SK-N-SH (cell line): ENCODE results near the gene PPP2R5B. TPM values are rescaled to one million over a fixed set of nuclear protein-coding genes. Genes with fewer than 3 reads are reported as not detected.

Experiments used
- CTCF ChIA-PET: fragments of 300-600, 350-600 bp; formaldehyde crosslinking; extraction: SDS; loops from one replicate; lab custom pipeline; 2021; lab: Yijun Ruan, JAX
- POLR2A ChIA-PET: fragments of 350-600 bp; sonication (Branson Sonifier 250); formaldehyde crosslinking; extraction: SDS; loops from one replicate; lab custom pipeline; 2020; ENCODE audit warnings: antibody characterized with exemption, inconsistent platforms; lab: Yijun Ruan, JAX
- DNase-seq: peaks from one replicate; pipeline ENCODE4 v3.0.0; 2012
- H2AFZ ChIP-seq: fragments of 200-600 bp; sonication (generic); 2 replicates; pipeline ENCODE4 v1.8.1; 2016; ENCODE audit warnings: antibody characterized with exemption, mild to moderate bottlenecking, low read depth
- H3F3A ChIP-seq: fragments of 200-600 bp; sonication (generic); replicated peaks from 2 replicates; pipeline ENCODE3; 2016; ENCODE audit warnings: antibody characterized with exemption, mild to moderate bottlenecking; ENCODE audit not compliant: insufficient read depth
- H3K27ac ChIP-seq, 2 experiments: fragments of 200-500 bp in 1 of 2; fragments of 200-600 bp in 1 of 2; sonication (Bioruptor generic) in 1 of 2; sonication (generic), shearing (Covaris generic) in 1 of 2; 2 replicates each; pipeline versions ENCODE4 v1.5.1 to v1.6.1; 2014 to 2016; ENCODE audit warnings: low read depth in 2 of 2, inconsistent platforms in 1 of 2, low read length in 1 of 2, mild to moderate bottlenecking in 1 of 2, mixed read lengths in 1 of 2
- H3K27me3 ChIP-seq: fragments of 200-600 bp; sonication (generic), shearing (Covaris generic); 2 replicates; pipeline ENCODE4 v1.6.1; 2016; ENCODE audit warnings: mixed run types; ENCODE audit not compliant: insufficient read depth
- H3K36me3 ChIP-seq, 2 experiments: fragments of 200-500 bp in 1 of 2; fragments of 200-600 bp in 1 of 2; sonication (Bioruptor generic) in 1 of 2; sonication (generic) in 1 of 2; replicated peaks in 1 of 2; 2 replicates each; pipeline versions ENCODE3 to v1.5.1; 2014 to 2016; ENCODE audit warnings: low read length in 1 of 2, mild to moderate bottlenecking in 1 of 2; ENCODE audit not compliant: insufficient read depth in 2 of 2, control insufficient read depth in 1 of 2
- H3K4me1 ChIP-seq, 2 experiments: fragments of 200-500 bp in 1 of 2; fragments of 200-600 bp in 1 of 2; sonication (Bioruptor generic) in 1 of 2; sonication (generic), shearing (Covaris generic) in 1 of 2; 2 replicates each; pipeline versions ENCODE4 v1.5.1 to v1.6.1; 2014 to 2016; ENCODE audit warnings: low read depth in 1 of 2, low read length in 1 of 2, mixed run types in 1 of 2; ENCODE audit not compliant: insufficient read depth in 2 of 2, control insufficient read depth in 1 of 2
- H3K4me2 ChIP-seq: fragments of 200-600 bp; sonication (generic), shearing (Covaris generic); 2 replicates; pipeline ENCODE4 v1.6.1; 2017; ENCODE audit warnings: mixed run types
- H3K4me3 ChIP-seq, 2 experiments: fragments of 200-500 bp in 1 of 2; fragments of 200-600 bp in 1 of 2; sonication (Bioruptor generic) in 1 of 2; sonication (generic), shearing (Covaris generic) in 1 of 2; 2 replicates each; pipeline versions ENCODE4 v1.5.1 to v1.8.1; 2014 to 2016; ENCODE audit warnings: low read depth in 2 of 2, inconsistent platforms in 1 of 2, low read length in 1 of 2, mild to moderate bottlenecking in 1 of 2, mixed read lengths in 1 of 2, moderate library complexity in 1 of 2
- H3K79me2 ChIP-seq: fragments of 200-600 bp; sonication (generic); 2 replicates; pipeline ENCODE4 v1.8.1; 2017; ENCODE audit warnings: mild to moderate bottlenecking; ENCODE audit not compliant: insufficient read depth
- H3K9ac ChIP-seq: fragments of 200-600 bp; sonication (generic); 2 replicates; pipeline ENCODE4 v1.6.1; 2017; ENCODE audit warnings: mixed run types
- H3K9me2 ChIP-seq: fragments of 200-600 bp; sonication (generic); 2 replicates; pipeline ENCODE4 v1.6.1; 2017; ENCODE audit warnings: mixed run types
- H3K9me3 ChIP-seq: fragments of 200-600 bp; sonication (generic); 2 replicates; pipeline ENCODE4 v1.6.1; 2017; ENCODE audit warnings: mixed run types, mild to moderate bottlenecking, moderate library complexity
- H4K20me1 ChIP-seq: fragments of 200-600 bp; sonication (generic); 2 replicates; pipeline ENCODE4 v1.6.1; 2017; ENCODE audit warnings: mild to moderate bottlenecking, mixed run types; ENCODE audit not compliant: insufficient read depth
- CHD2 ChIP-seq: fragments of 150-350 bp; IDR thresholded peaks from 2 replicates; pipeline ENCODE4 v1.6.1; 2018; ENCODE audit warnings: low read length; ENCODE audit not compliant: partially characterized antibody
- ELF1 ChIP-seq: IDR thresholded peaks from 2 replicates; pipeline ENCODE4 v1.4.0; 2012
- EZH2phosphoT487 ChIP-seq: fragments of 200-600 bp; sonication (generic); IDR thresholded peaks from 2 replicates; pipeline ENCODE4 v1.6.1; 2017; ENCODE audit warnings: low read depth, mixed run types, mild to moderate bottlenecking, antibody characterized with exemption, moderate library complexity, borderline replicate concordance
- FOSL2 ChIP-seq: IDR thresholded peaks from 2 replicates; pipeline ENCODE4 v1.4.0; 2012; ENCODE audit warnings: low read depth, mild to moderate bottlenecking, moderate library complexity, borderline replicate concordance
- FOXJ3 ChIP-seq: sonication (generic); formaldehyde crosslinking; IDR thresholded peaks from 2 replicates; pipeline ENCODE4 v1.5.1; 2020; ENCODE audit warnings: mild to moderate bottlenecking, missing genetic modification reagents
- FOXM1 ChIP-seq: IDR thresholded peaks from 2 replicates; pipeline ENCODE4 v1.4.0; 2012; ENCODE audit warnings: low read depth, mild to moderate bottlenecking
- MEF2A ChIP-seq: IDR thresholded peaks from 2 replicates; pipeline ENCODE4 v1.4.0; 2012; ENCODE audit warnings: low read depth, borderline replicate concordance
- MXI1 ChIP-seq: IDR thresholded peaks from 2 replicates; pipeline ENCODE4 v1.6.1; 2012; ENCODE audit warnings: mild to moderate bottlenecking, low read depth, low read length, improper control_type of control experiment
- NFIC ChIP-seq: IDR thresholded peaks from 2 replicates; pipeline ENCODE4 v1.4.0; 2012; ENCODE audit warnings: borderline replicate concordance
- NRF1 ChIP-seq: IDR thresholded peaks from 2 replicates; pipeline ENCODE4 v1.6.1; 2012; ENCODE audit warnings: low read depth, mild to moderate bottlenecking, low read length
- POLR2AphosphoS5 ChIP-seq: IDR thresholded peaks from 2 replicates; pipeline ENCODE4 v1.6.1; 2012; ENCODE audit warnings: low read depth, low read length
- RAD21 ChIP-seq: IDR thresholded peaks from 2 replicates; pipeline ENCODE4 v1.6.1; 2012; ENCODE audit warnings: mild to moderate bottlenecking, low read length
- RCOR1 ChIP-seq: fragments of 150-350 bp; IDR thresholded peaks from 2 replicates; pipeline ENCODE4 v1.6.1; 2017; ENCODE audit warnings: antibody characterized with exemption, low read length
- RFX5 ChIP-seq: IDR thresholded peaks from 2 replicates; pipeline ENCODE4 v1.6.1; 2012; ENCODE audit warnings: mild to moderate bottlenecking, improper control_type of control experiment, low read length
- RXRA ChIP-seq: IDR thresholded peaks from 2 replicates; pipeline ENCODE4 v1.4.0; 2012; ENCODE audit warnings: low read depth, mild to moderate bottlenecking, borderline replicate concordance
- SIN3A ChIP-seq: IDR thresholded peaks from 2 replicates; pipeline ENCODE4 v1.6.1; 2012; ENCODE audit warnings: low read depth, mild to moderate bottlenecking, low read length, moderate library complexity, borderline replicate concordance
- SMC3 ChIP-seq: IDR thresholded peaks from 2 replicates; pipeline ENCODE4 v1.6.1; 2012; ENCODE audit warnings: low read depth, low read length, improper control_type of control experiment
- TAF1 ChIP-seq: IDR thresholded peaks from 2 replicates; pipeline ENCODE4 v1.6.1; 2012; ENCODE audit warnings: low read depth, mild to moderate bottlenecking, low read length, moderate library complexity, borderline replicate concordance
- TEAD4 ChIP-seq: IDR thresholded peaks from 2 replicates; pipeline ENCODE4 v1.4.0; 2012; ENCODE audit warnings: mild to moderate bottlenecking, borderline replicate concordance; ENCODE audit not compliant: insufficient read depth
- YY1 ChIP-seq: IDR thresholded peaks from 2 replicates; pipeline ENCODE4 v1.4.0; 2012; ENCODE audit warnings: low read depth, mild to moderate bottlenecking
- WGBS: methylation state at CpG from one replicate; pipeline ENCODE4 v1.1.6; 2017; ENCODE audit warnings: low lambda C conversion rate; 5-methylcytosine and 5-hydroxymethylcytosine counted together
- polyA plus RNA-seq, 3 experiments: library from polyadenylated mRNA; depleted of rRNA; stranded (reverse); fragments of >200 nt; gene quantifications; 2 replicates each; pipeline ENCODE4 v1.2.3, GENCODE V29; 2012
- TF ChIP-seq, protein P1 (sequence below): IDR thresholded peaks from 2 replicates; pipeline ENCODE4 v1.4.0; 2012; ENCODE audit warnings: low read depth, borderline replicate concordance
- TF ChIP-seq, protein P2 (sequence below): IDR thresholded peaks from 2 replicates; pipeline ENCODE4 v1.4.0; 2012; ENCODE audit warnings: low read depth, borderline replicate concordance
- TF ChIP-seq, protein P3 (sequence below): IDR thresholded peaks from 2 replicates; pipeline ENCODE4; 2012
- TF ChIP-seq, protein P4 (sequence below): IDR thresholded peaks from 2 replicates; pipeline ENCODE4 v1.4.0; 2012; ENCODE audit warnings: low read depth

PPP2R5B gene
- polyA plus RNA-seq, 1 of the 3 experiments (the other 2 are of a cell fraction), result 15.1 TPM

DNA sequence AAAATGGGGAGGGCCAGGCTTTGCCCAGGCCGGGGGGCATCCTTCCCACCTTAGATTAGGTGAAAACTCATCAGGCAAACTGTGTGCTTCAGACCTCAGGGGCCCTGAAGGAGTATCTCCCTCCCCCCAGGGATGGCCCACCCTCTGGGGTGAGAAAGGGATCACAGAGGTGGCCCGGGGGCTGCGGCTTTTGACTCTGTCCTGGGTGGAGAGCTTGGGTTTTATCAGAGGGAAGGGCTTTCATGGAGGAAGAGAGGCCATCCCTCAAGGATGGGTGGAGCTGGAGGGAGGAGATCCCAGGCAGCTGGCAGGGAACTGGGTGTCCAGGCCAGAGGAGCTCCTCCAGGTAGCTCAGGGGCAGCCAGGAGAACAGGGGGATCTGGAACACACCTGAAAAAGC is 3.1 kb upstream of the PPP2R5B start:
- Histone ChIP-seq H3K9me3 (no peaks in the 10 kb centered on the region), H3K4me1 (peaks cover 6 to 22% of the 10 kb centered on the region in 2 experiments; a peak in 3 of 4 replicates), H3K4me3 (no peak overlapping the region), H3K79me2 (peaks cover 18% of the 10 kb centered on the region; the same call in 1 of the 2 replicates), H3F3A (no peaks in the 10 kb centered on the region), H2AFZ (no peak overlapping the region), H3K9ac (no peak overlapping the region), H3K27me3 (no peaks in the 10 kb centered on the region), H3K27ac (no peak overlapping the region), H3K9me2 (no peaks in the 10 kb centered on the region), H4K20me1 (no peaks in the 10 kb centered on the region), H3K36me3 (no peaks in the 10 kb centered on the region), H3K4me2 (no peak overlapping the region)
- no peak for DNase-seq
- ChIA-PET POLR2A (no interaction called here), CTCF (interaction anchor here (0.6 to 2.2 kb wide), 2 partner anchors 28 to 29 kb away, joined by 5 read pairs; no protein-coding TSS in a partner anchor)
- TF ChIP-seq SIN3A (no peak), TEAD4 (no peak), RXRA (no peak), ELF1 (no peak), MEF2A (no peak), NRF1 (no peak), FOSL2 (no peak)
- TF ChIP-seq, protein P1, sequence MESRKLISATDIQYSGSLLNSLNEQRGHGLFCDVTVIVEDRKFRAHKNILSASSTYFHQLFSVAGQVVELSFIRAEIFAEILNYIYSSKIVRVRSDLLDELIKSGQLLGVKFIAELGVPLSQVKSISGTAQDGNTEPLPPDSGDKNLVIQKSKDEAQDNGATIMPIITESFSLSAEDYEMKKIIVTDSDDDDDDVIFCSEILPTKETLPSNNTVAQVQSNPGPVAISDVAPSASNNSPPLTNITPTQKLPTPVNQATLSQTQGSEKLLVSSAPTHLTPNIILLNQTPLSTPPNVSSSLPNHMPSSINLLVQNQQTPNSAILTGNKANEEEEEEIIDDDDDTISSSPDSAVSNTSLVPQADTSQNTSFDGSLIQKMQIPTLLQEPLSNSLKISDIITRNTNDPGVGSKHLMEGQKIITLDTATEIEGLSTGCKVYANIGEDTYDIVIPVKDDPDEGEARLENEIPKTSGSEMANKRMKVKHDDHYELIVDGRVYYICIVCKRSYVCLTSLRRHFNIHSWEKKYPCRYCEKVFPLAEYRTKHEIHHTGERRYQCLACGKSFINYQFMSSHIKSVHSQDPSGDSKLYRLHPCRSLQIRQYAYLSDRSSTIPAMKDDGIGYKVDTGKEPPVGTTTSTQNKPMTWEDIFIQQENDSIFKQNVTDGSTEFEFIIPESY, result no peak
- 53% methylated on average over 3 of the region's 3 CpGs for WGBS

DNA sequence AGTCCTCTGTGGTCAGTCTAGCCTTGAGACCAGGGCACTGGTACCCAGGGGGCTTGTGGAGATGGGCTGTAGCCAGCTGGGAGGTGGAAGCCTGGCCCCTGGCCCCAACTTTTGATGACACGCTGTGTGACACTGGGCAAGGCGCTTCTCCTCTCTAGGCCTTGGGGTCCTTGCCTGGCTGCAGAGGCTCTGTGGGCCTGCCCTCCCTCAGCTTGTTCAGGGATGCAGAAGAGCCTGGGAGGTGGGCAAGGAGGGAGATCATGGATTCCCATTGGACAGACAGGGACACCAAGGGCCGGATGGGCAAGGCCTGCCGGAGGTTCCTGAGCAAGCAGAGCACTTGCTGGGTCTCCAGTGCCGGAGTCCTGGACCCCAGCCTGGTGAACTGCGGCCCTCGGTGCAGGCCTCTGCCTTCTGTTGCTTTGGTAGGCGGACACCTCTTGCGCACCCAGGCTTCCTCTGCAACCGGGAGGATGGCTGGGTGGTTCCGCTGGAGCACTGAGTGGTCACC is 1.3 kb upstream of the PPP2R5B start:
- H3K9me2 ChIP-seq, result no peaks in the 10 kb centered on the region
- peaks cover 13% of the 10 kb centered on the region; the same call in 1 of the 2 replicates for H3K79me2 ChIP-seq
- DNase-seq, result no peak
- no peak overlapping the region; the same call in 1 of the 2 replicates for H2AFZ ChIP-seq
- no peak overlapping the region for H3K4me2 ChIP-seq
- ChIA-PET CTCF (interaction anchor here (1.2 to 2.0 kb wide), 4 partner anchors 30 to 187 kb away, joined by 4 to 14 read pairs (median 6); partner anchors contain the start of gene ARL2), POLR2A (interaction anchor here (1.7 kb wide), 1 partner anchor 189 kb away, joined by 3 read pairs; the partner anchor contains the start of gene TM7SF2)
- H3K36me3 ChIP-seq, result peaks cover 0 to 10% of the 10 kb centered on the region in 2 experiments
- WGBS, result 93% methylated on average over 6 of the region's 11 CpGs
- H3F3A ChIP-seq, result no peaks in the 10 kb centered on the region
- H3K27ac ChIP-seq, result peak overlapping the region in 1 of 2 experiments; percentile 95; a peak in 1 of 4 replicates
- H4K20me1 ChIP-seq, result no peaks in the 10 kb centered on the region
- no peaks in the 10 kb centered on the region for H3K9me3 ChIP-seq
- H3K4me1 ChIP-seq, result peaks cover 1 to 22% of the 10 kb centered on the region in 2 experiments; a peak in 2 of 4 replicates
- peak overlapping the region; percentile 29 to 67; a peak in 1 of 4 replicates for H3K4me3 ChIP-seq
- H3K9ac ChIP-seq, result no peak overlapping the region
- no peaks in the 10 kb centered on the region for H3K27me3 ChIP-seq
- TF ChIP-seq RFX5 (no peak), TAF1 (no peak), RCOR1 (no peak), SMC3 (no peak), FOXM1 (no peak), TEAD4 (no peak), YY1 (no peak), RAD21 (no peak), CHD2 (no peak), FOSL2 (no peak), EZH2phosphoT487 (no peak), RXRA (no peak), POLR2AphosphoS5 (no peak), FOXJ3 (CRISPR knock-in tag) (no peak), NFIC (no peak), MXI1 (no peak)
- TF ChIP-seq, protein P2, sequence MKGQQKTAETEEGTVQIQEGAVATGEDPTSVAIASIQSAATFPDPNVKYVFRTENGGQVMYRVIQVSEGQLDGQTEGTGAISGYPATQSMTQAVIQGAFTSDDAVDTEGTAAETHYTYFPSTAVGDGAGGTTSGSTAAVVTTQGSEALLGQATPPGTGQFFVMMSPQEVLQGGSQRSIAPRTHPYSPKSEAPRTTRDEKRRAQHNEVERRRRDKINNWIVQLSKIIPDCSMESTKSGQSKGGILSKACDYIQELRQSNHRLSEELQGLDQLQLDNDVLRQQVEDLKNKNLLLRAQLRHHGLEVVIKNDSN, result no peak
- TF ChIP-seq, protein P3, sequence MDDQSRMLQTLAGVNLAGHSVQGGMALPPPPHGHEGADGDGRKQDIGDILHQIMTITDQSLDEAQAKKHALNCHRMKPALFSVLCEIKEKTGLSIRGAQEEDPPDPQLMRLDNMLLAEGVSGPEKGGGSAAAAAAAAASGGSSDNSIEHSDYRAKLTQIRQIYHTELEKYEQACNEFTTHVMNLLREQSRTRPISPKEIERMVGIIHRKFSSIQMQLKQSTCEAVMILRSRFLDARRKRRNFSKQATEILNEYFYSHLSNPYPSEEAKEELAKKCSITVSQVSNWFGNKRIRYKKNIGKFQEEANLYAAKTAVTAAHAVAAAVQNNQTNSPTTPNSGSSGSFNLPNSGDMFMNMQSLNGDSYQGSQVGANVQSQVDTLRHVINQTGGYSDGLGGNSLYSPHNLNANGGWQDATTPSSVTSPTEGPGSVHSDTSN, result no peak
- TF ChIP-seq, protein P4, sequence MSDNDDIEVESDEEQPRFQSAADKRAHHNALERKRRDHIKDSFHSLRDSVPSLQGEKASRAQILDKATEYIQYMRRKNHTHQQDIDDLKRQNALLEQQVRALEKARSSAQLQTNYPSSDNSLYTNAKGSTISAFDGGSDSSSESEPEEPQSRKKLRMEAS, result no peak
